Thyroid gland (tissue), 4 donors: ENCODE data around the gene PTH1R.

Experiments used
- POLR2A ChIP-seq, 2 donors: fragments of 450-650 bp; IDR thresholded peaks; one replicate each; pipeline ENCODE4 v1.6.1; 2017; ENCODE audit warnings: antibody characterized with exemption in 2 of 2, mild to moderate bottlenecking in 2 of 2, moderate library complexity in 1 of 2
- TF ChIP-seq, protein P1 (sequence below), 6 experiments: fragments of 200-600 bp in 3 of 6; fragments of 450-650 bp in 3 of 6; sonication (generic) in 3 of 6; IDR thresholded peaks; one replicate each; pipeline ENCODE4 v1.5.1; 2016 to 2019; ENCODE audit warnings: antibody characterized with exemption in 6 of 6, mild to moderate bottlenecking in 2 of 6, inconsistent platforms in 1 of 6, moderate library complexity in 1 of 6

DNA sequence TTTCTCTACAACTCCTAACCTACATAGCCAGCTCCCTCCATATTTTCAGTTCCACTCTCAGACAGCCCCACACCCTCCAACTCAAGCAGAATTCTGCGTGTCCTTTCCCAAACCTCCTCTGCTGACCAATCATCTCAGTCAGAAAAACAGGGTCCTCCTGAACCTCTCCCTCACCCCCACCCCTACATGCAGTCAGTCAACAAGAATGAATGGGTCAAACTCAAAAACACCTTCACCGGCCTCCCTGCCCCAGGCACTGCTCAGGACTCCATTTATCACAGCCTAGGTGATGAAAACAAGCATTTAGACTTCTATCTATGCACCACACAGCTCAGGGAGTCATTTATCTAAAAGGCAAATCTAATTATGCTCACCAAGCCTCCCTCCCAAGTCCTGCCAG lies 46.7 kb upstream of the PTH1R start:
- TF ChIP-seq, protein P1, sequence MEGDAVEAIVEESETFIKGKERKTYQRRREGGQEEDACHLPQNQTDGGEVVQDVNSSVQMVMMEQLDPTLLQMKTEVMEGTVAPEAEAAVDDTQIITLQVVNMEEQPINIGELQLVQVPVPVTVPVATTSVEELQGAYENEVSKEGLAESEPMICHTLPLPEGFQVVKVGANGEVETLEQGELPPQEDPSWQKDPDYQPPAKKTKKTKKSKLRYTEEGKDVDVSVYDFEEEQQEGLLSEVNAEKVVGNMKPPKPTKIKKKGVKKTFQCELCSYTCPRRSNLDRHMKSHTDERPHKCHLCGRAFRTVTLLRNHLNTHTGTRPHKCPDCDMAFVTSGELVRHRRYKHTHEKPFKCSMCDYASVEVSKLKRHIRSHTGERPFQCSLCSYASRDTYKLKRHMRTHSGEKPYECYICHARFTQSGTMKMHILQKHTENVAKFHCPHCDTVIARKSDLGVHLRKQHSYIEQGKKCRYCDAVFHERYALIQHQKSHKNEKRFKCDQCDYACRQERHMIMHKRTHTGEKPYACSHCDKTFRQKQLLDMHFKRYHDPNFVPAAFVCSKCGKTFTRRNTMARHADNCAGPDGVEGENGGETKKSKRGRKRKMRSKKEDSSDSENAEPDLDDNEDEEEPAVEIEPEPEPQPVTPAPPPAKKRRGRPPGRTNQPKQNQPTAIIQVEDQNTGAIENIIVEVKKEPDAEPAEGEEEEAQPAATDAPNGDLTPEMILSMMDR (IDR thresholded peaks at IDR 0.05) = no peak
- TF ChIP-seq POLR2A (IDR thresholded peaks at IDR 0.05) = no peak
